Right atrium auricular region (tissue), 2 donors: Measurements from ENCODE around the gene PCYOX1L. TPM values are rescaled to one million over a fixed set of nuclear protein-coding genes. Genes with fewer than 3 reads are reported as not detected.

Experiments
- DNase-seq: peaks from one replicate; pipeline ENCODE4 v3.0.0-alpha.2; 2019; ENCODE audit warnings: low spot score
- H3K27ac ChIP-seq, 2 donors: fragments of 200-600 bp; sonication (generic); 1 replicate in 1 of 2; 2 replicates in 1 of 2; pipeline ENCODE4 v1.5.1; 2016 to 2019
- H3K27me3 ChIP-seq, 2 donors: fragments of 200-600 bp; sonication (generic); one replicate each; pipeline versions ENCODE4 v1.5.1 to v1.6.0; 2017 to 2019
- H3K36me3 ChIP-seq: fragments of 200-600 bp; sonication (generic); one replicate; pipeline ENCODE4 v1.5.1; 2016
- H3K4me1 ChIP-seq, 2 donors: fragments of 200-600 bp; sonication (generic); one replicate each; pipeline versions ENCODE4 v1.5.1 to v1.6.0; 2017 to 2019
- H3K4me3 ChIP-seq, 2 donors: fragments of 200-600 bp; sonication (generic); 1 replicate in 1 of 2; 2 replicates in 1 of 2; pipeline ENCODE4 v1.5.1; 2017 to 2019; ENCODE audit warnings: mild to moderate bottlenecking in 1 of 2, moderate library complexity in 1 of 2
- H3K9me3 ChIP-seq, 2 donors: fragments of 200-600 bp; sonication (generic); one replicate each; pipeline ENCODE4 v1.5.1; 2019
- CTCF ChIP-seq, 2 donors: fragments of 200-600 bp; sonication (generic); IDR thresholded peaks; one replicate each; pipeline ENCODE4 v1.5.1; 2019; ENCODE audit warnings: antibody characterized with exemption in 2 of 2
- total RNA-seq, 2 donors: library from RNA; depleted of rRNA; stranded (reverse); fragments of >200 nt; gene quantifications; one replicate each; pipeline ENCODE4 v1.1.0, GENCODE V29; 2016

Gene PCYOX1L
- total RNA-seq, 2 donors from 2014 or later, result 4.0 to 5.6 TPM

- Histone ChIP-seq H3K4me3 (no peak overlapping the region), H3K4me1 (peaks cover 0 to 35% of the 10 kb centered on the region in 2 donors), H3K36me3 (peaks cover 49% of the 10 kb centered on the region)
Measured at GRCh38 chr5:149348518-149348917, 9.3 kb upstream of the PCYOX1L start.

GRCh38 chr5:149349382-149349781, 8.5 kb upstream of the PCYOX1L start:
- TF ChIP-seq CTCF (IDR thresholded peaks at IDR 0.05), result no peak
- DNase-seq, result no peak
- no peaks in the 10 kb centered on the region for H3K27me3 ChIP-seq
- H3K27ac ChIP-seq, result no peak overlapping the region
- H3K9me3 ChIP-seq, result no peaks in the 10 kb centered on the region
- no peak overlapping the region for H3K4me3 ChIP-seq
- H3K4me1 ChIP-seq, result peaks cover 0 to 30% of the 10 kb centered on the region in 2 donors
- H3K36me3 ChIP-seq, result peaks cover 49% of the 10 kb centered on the region

More at GRCh38 chr5:149348518-149348917, 9.3 kb upstream of the PCYOX1L start:
- no peak for TF ChIP-seq CTCF (IDR thresholded peaks at IDR 0.05)
- no peak for DNase-seq
- no peaks in the 10 kb centered on the region for H3K9me3 ChIP-seq
- H3K27me3 ChIP-seq, result no peaks in the 10 kb centered on the region
- H3K27ac ChIP-seq, result no peak overlapping the region

- Histone ChIP-seq H3K9me3 (no peaks in the 10 kb centered on the region), H3K4me3 (no peak overlapping the region), H3K36me3 (peaks cover 49% of the 10 kb centered on the region), H3K27ac (no peak overlapping the region), H3K4me1 (peaks cover 0 to 11% of the 10 kb centered on the region in 2 donors), H3K27me3 (no peaks in the 10 kb centered on the region)
- DNase-seq, result no peak
- no peak for TF ChIP-seq CTCF (IDR thresholded peaks at IDR 0.05)
Measured at GRCh38 chr5:149352169-149352568, 5.7 kb upstream of the PCYOX1L start.

GRCh38 chr5:149353911-149354310, 3.9 kb upstream of the PCYOX1L start:
- DNase-seq, result no peak
- H3K27me3 ChIP-seq, result no peaks in the 10 kb centered on the region
- H3K4me1 ChIP-seq, result peaks cover 0 to 12% of the 10 kb centered on the region in 2 donors
- H3K36me3 ChIP-seq, result peaks cover 40% of the 10 kb centered on the region
- no peak overlapping the region for H3K4me3 ChIP-seq
- H3K9me3 ChIP-seq, result no peaks in the 10 kb centered on the region
- no peak for TF ChIP-seq CTCF (IDR thresholded peaks at IDR 0.05)
- H3K27ac ChIP-seq, result no peak overlapping the region

GRCh38 chr5:149355688-149356087, 2.2 kb upstream of the PCYOX1L start:
- H3K36me3 ChIP-seq, result peaks cover 22% of the 10 kb centered on the region
- no peak for DNase-seq
- H3K27me3 ChIP-seq, result no peaks in the 10 kb centered on the region
- no peak overlapping the region for H3K4me3 ChIP-seq
- H3K27ac ChIP-seq, result no peak overlapping the region
- no peak for TF ChIP-seq CTCF (IDR thresholded peaks at IDR 0.05)
- peaks cover 0 to 12% of the 10 kb centered on the region in 2 donors for H3K4me1 ChIP-seq
- H3K9me3 ChIP-seq, result no peaks in the 10 kb centered on the region

- Histone ChIP-seq H3K27me3 (no peaks in the 10 kb centered on the region), H3K9me3 (no peaks in the 10 kb centered on the region), H3K27ac (no peak overlapping the region), H3K36me3 (peaks cover 15% of the 10 kb centered on the region), H3K4me1 (peaks cover 0 to 12% of the 10 kb centered on the region in 2 donors), H3K4me3 (no peak overlapping the region)
- DNase-seq, result no peak
- TF ChIP-seq CTCF (IDR thresholded peaks at IDR 0.05), result no peak
Measured at GRCh38 chr5:149356391-149356790, 1.5 kb upstream of the PCYOX1L start.
